Measurements from ENCODE around the gene CFAP57. TPM values are rescaled to one million over a fixed set of nuclear protein-coding genes. Genes with fewer than 3 reads are reported as not detected.
A peak's percentile ranks its signal among the peaks of the same experiment; 100 is the strongest.

The CFAP57 gene
- total and polyA plus RNA-seq, 2 of the 8 experiments (the other 6 are each of a cell fraction or from before 2014, with no cell fraction given) = 0.20 to 0.80 TPM

GRCh38 chr1:43293176-43293575 is 121.0 kb downstream of the CFAP57 start:
- no peaks in the 10 kb centered on the region for H3K79me2 ChIP-seq (ENCODE audit: control insufficient read depth in 1 of 2, insufficient read depth in 2 of 2, low read length in 2 of 2)
- no peaks in the 10 kb centered on the region for H3K27me3 ChIP-seq (replicated peaks in 1 of 4; ENCODE audit: control insufficient read depth in 3 of 4, extremely low read depth in 1 of 4, insufficient read depth in 3 of 4, low read length in 3 of 4)
- no peak for FAIRE-seq
- no peak overlapping the region for H4K8ac ChIP-seq (ENCODE audit: extremely low read depth, insufficient read depth, low read length)
- no peaks in the 10 kb centered on the region for H4K20me1 ChIP-seq (replicated peaks in 1 of 2; ENCODE audit: control insufficient read depth in 1 of 2, insufficient read depth in 2 of 2, low read length in 2 of 2)
- ChIA-PET CTCF (ENCODE audit: partially characterized antibody) (interaction anchor here (0.9 to 3.1 kb wide), 6 partner anchors 8 to 121 kb away, joined by 3 to 26 read pairs (median 4); partner anchors contain the start of gene C1orf210), POLR2A (ENCODE audit: partially characterized antibody) (interaction anchor here (1.0 to 2.0 kb wide), 4 partner anchors 14 to 65 kb away, joined by 3 to 7 read pairs (median 5); partner anchors contain the start of genes CDC20 and TMEM125)
- H3K79me1 ChIP-seq (ENCODE audit: low read depth, low read length) = no peaks in the 10 kb centered on the region
- no peak overlapping the region for H3K14ac ChIP-seq (ENCODE audit: insufficient read length)
- no peak overlapping the region for H2BK15ac ChIP-seq (ENCODE audit: low read length)
- no peak overlapping the region for H3K18ac ChIP-seq (ENCODE audit: extremely low read depth, low read length)
- H4K91ac ChIP-seq (replicated peaks; ENCODE audit: insufficient read length, low read length) = peak overlapping the region; percentile 10
- H3K23me2 ChIP-seq (ENCODE audit: low read depth, low read length) = no peaks in the 10 kb centered on the region; the same call in 1 of the 2 replicates
- WGBS, 2 experiments (ENCODE audit: extremely low coverage in 1 of 2, insufficient coverage in 1 of 2, insufficient read length in 1 of 2, insufficient replicate concordance in 2 of 2, low coverage in 1 of 2, low lambda C conversion rate in 2 of 2, missing lambda C conversion rate in 1 of 2) = 68% methylated on average over 2 of the region's 2 CpGs; no CpG with 5 or more reads in 1 of the 2 experiments
- H3K4me1 ChIP-seq (replicated peaks in 1 of 4; ENCODE audit: control insufficient read depth in 3 of 4, insufficient read depth in 4 of 4, low read length in 3 of 4) = peaks cover 0 to 8% (median 4%) of the 10 kb centered on the region in 4 experiments; a peak in 4 of 7 replicates
- H3K9me3 ChIP-seq (ENCODE audit: insufficient read depth in 2 of 2, low read depth in 1 of 2, low read length in 1 of 2) = no peaks in the 10 kb centered on the region
- no peak overlapping the region; the same call in 1 of the 2 replicates for H2BK12ac ChIP-seq (ENCODE audit: low read depth, low read length)
- no peak overlapping the region for H3K27ac ChIP-seq (ENCODE audit: low read depth, low read length)
- no peak overlapping the region for H3K56ac ChIP-seq (replicated peaks; ENCODE audit: insufficient read length, low read depth, low read length)
- no peak overlapping the region for H4K5ac ChIP-seq (ENCODE audit: insufficient read length, low read depth, low read length)
- peak overlapping the region; percentile 3; the same call in 1 of the 2 replicates for H2BK20ac ChIP-seq (ENCODE audit: low read length)
- no peak overlapping the region for H2AK5ac ChIP-seq (ENCODE audit: low read depth, low read length)
- no peak overlapping the region for H2BK120ac ChIP-seq (replicated peaks; ENCODE audit: low read depth, low read length)
- TF ChIP-seq SIN3A (conservative IDR thresholded peaks at IDR 0.05 in 1 of 2, IDR thresholded peaks at IDR 0.05 in 1 of 2; ENCODE audit: low read depth in 1 of 2, low read length in 2 of 2) (no peak), PHF8 (conservative IDR thresholded peaks at IDR 0.05; ENCODE audit: low read depth, low read length) (no peak), CBX5 (IDR thresholded peaks at IDR 0.05; ENCODE audit: low read depth, low read length) (no peak), NANOG (IDR thresholded peaks at IDR 0.05; ENCODE audit: insufficient read depth, low read depth, low read length, poor library complexity, severe bottlenecking) (no peak), CBX8 (IDR thresholded peaks at IDR 0.05; ENCODE audit: borderline replicate concordance, low read depth, low read length) (no peak), YY1 (IDR thresholded peaks at IDR 0.05; ENCODE audit: low read depth, low read length) (no peak), RFX5 (IDR thresholded peaks at IDR 0.05; ENCODE audit: borderline replicate concordance, low read depth, low read length) (no peak), TAF7 (optimal IDR thresholded peaks at IDR 0.05; ENCODE audit: borderline replicate concordance, low read depth, low read length) (no peak), SIX5 (IDR thresholded peaks at IDR 0.05; ENCODE audit: low read depth, low read length) (no peak), CTBP2 (IDR thresholded peaks at IDR 0.05; ENCODE audit: borderline replicate concordance, insufficient read depth, insufficient read length, low read length) (no peak), SP2 (IDR thresholded peaks at IDR 0.05; ENCODE audit: low read length) (no peak), HDAC6 (IDR thresholded peaks at IDR 0.05; ENCODE audit: low read depth, low read length) (no peak), TCF12 (IDR thresholded peaks at IDR 0.05; ENCODE audit: low read depth, low read length) (no peak), GTF2F1 (IDR thresholded peaks at IDR 0.05; ENCODE audit: borderline replicate concordance, low read depth, low read length) (no peak)
- no peak overlapping the region for H2AFZ ChIP-seq (ENCODE audit: low read length)
- H3K9ac ChIP-seq (replicated peaks in 1 of 4; ENCODE audit: extremely low read depth in 1 of 4, low read depth in 3 of 4, low read length in 3 of 4) = no peak overlapping the region
- no peak overlapping the region for H3K4ac ChIP-seq (replicated peaks; ENCODE audit: insufficient read length, low read depth, low read length)
- H3K36me3 ChIP-seq (ENCODE audit: control insufficient read depth in 2 of 4, insufficient read depth in 4 of 4, low read length in 3 of 4) = no peaks in the 10 kb centered on the region
- no peak overlapping the region for H3K4me2 ChIP-seq (ENCODE audit: insufficient read depth in 1 of 2, low read depth in 2 of 2, low read length in 2 of 2)
- H2BK5ac ChIP-seq (ENCODE audit: low read depth, low read length) = no peak overlapping the region
- no peak for DNase-seq (ENCODE audit: low read depth in 1 of 2, low spot score in 2 of 2)
- no peak overlapping the region for H3K4me3 ChIP-seq (ENCODE audit: extremely low read depth in 1 of 4, insufficient read depth in 2 of 4, low read depth in 3 of 4, low read length in 4 of 4)
- H3K23ac ChIP-seq (ENCODE audit: insufficient read length) = no peak overlapping the region

All from H1 (cell line).